A549 (cell line): ENCODE measurements around the gene FBXO7.

Experiments
- CBX8 ChIP-seq: fragments of 200-600 bp; sonication (generic); IDR thresholded peaks from 2 replicates; pipeline ENCODE4 v1.6.1; 2016
- CHD2 ChIP-seq: fragments of 150-350 bp; IDR thresholded peaks from 2 replicates; pipeline ENCODE4 v1.6.1; 2014; ENCODE audit warnings: low read length; ENCODE audit not compliant: partially characterized antibody
- CTCF ChIP-seq: fragments of >200 bp; sonication (Bioruptor Twin); formaldehyde crosslinking; IDR thresholded peaks from 3 replicates; pipeline ENCODE4 v1.5.1; 2016
- EP300 ChIP-seq, 2 experiments: fragments of >200 bp; sonication (Bioruptor Twin); formaldehyde crosslinking; IDR thresholded peaks; 2 replicates in 1 of 2; 3 replicates in 1 of 2; pipeline ENCODE4 v1.6.1; 2016 to 2017
- HMGXB4 ChIP-seq: fragments of 250-450 bp; sonication (Bioruptor Pico); IDR thresholded peaks from 2 replicates; pipeline ENCODE4 v1.5.0; 2021; ENCODE audit warnings: mild to moderate bottlenecking, moderate library complexity, borderline replicate concordance
- JUN ChIP-seq, 2 experiments: fragments of >200 bp; sonication (Bioruptor Twin); formaldehyde crosslinking; IDR thresholded peaks; 2 replicates in 1 of 2; 3 replicates in 1 of 2; pipeline ENCODE4 v1.6.1; 2016 to 2017
- MAX ChIP-seq: IDR thresholded peaks from 2 replicates; pipeline ENCODE4 v1.6.1; 2012
- MYC ChIP-seq: IDR thresholded peaks from 2 replicates; pipeline ENCODE4 v1.6.1; 2012; ENCODE audit warnings: mild to moderate bottlenecking, inconsistent platforms, low read length, improper control_type of control experiment, borderline replicate concordance
- NR3C1 ChIP-seq: fragments of >200 bp; sonication (Bioruptor Twin); formaldehyde crosslinking; IDR thresholded peaks from 3 replicates; pipeline ENCODE4 v1.6.1; 2017
- POLR2A ChIP-seq: IDR thresholded peaks from 2 replicates; pipeline ENCODE4 v1.6.1; 2012; ENCODE audit warnings: mild to moderate bottlenecking, low read length
- REST ChIP-seq: fragments of 200-600 bp; sonication (generic); IDR thresholded peaks from 2 replicates; pipeline ENCODE4 v1.6.1; 2016; ENCODE audit warnings: antibody characterized with exemption, mild to moderate bottlenecking, moderate library complexity
- USF2 ChIP-seq: fragments of 450-650 bp; IDR thresholded peaks from 2 replicates; pipeline ENCODE4 v1.6.1; 2014; ENCODE audit warnings: antibody characterized with exemption

- no peak for TF ChIP-seq MAX
- no peak for TF ChIP-seq USF2
- TF ChIP-seq CTCF, result no peak
- no peak for TF ChIP-seq NR3C1
- no peak for TF ChIP-seq POLR2A
- no peak for TF ChIP-seq HMGXB4 (CRISPR knock-in tag)
- TF ChIP-seq CHD2, result no peak
- TF ChIP-seq EP300 (IDR thresholded peaks at IDR 0.05), result no peak
- no peak for TF ChIP-seq REST
- no peak for TF ChIP-seq MYC
- TF ChIP-seq JUN (IDR thresholded peaks at IDR 0.05), result no peak
- no peak for TF ChIP-seq CBX8
Observed at GRCh38 chr22:32476281-32477195, 1.9 kb downstream of the FBXO7 start.
